ENCODE results near the gene RPS27L.

The RPS27L gene

GRCh38 chr15:63140936-63141335 is 16.3 kb downstream of the RPS27L start:
- no peak for ATAC-seq
- TF ChIP-seq TSHZ2 (CRISPR knock-in tag; IDR thresholded peaks at IDR 0.05) = no peak
- no peak for TF ChIP-seq ZNF565 (CRISPR knock-in tag; conservative IDR thresholded peaks at IDR 0.05; ENCODE audit: low read depth)
- TF ChIP-seq SNAI2 (CRISPR knock-in tag; IDR thresholded peaks at IDR 0.05) = no peak
- no peak for TF ChIP-seq ARNTL (CRISPR knock-in tag; IDR thresholded peaks at IDR 0.05; ENCODE audit: borderline replicate concordance, low read depth)
- no peak for TF ChIP-seq POU6F1 (CRISPR knock-in tag; IDR thresholded peaks at IDR 0.05; ENCODE audit: borderline replicate concordance, low read depth)
- no peak for TF ChIP-seq PPARA (CRISPR knock-in tag; IDR thresholded peaks at IDR 0.05; ENCODE audit: borderline replicate concordance)
- no peak for TF ChIP-seq ZFP30 (CRISPR knock-in tag; IDR thresholded peaks at IDR 0.05)
- no peak for TF ChIP-seq ZNF8 (CRISPR knock-in tag; IDR thresholded peaks at IDR 0.05)
- no peak for TF ChIP-seq ZC3H10 (CRISPR knock-in tag; IDR thresholded peaks at IDR 0.05)
- no peak for TF ChIP-seq PATZ1 (CRISPR knock-in tag; IDR thresholded peaks at IDR 0.05; ENCODE audit: borderline replicate concordance)
- TF ChIP-seq ESRRG (CRISPR knock-in tag; IDR thresholded peaks at IDR 0.05) = no peak
- TF ChIP-seq CSRNP3 (CRISPR knock-in tag; IDR thresholded peaks at IDR 0.05) = no peak
- no peak for TF ChIP-seq ZFP3 (CRISPR knock-in tag; IDR thresholded peaks at IDR 0.05)
- no peak for TF ChIP-seq TCF4 (CRISPR knock-in tag; IDR thresholded peaks at IDR 0.05; ENCODE audit: borderline replicate concordance)
- no peak for TF ChIP-seq ISL1 (CRISPR knock-in tag; IDR thresholded peaks at IDR 0.05)
- TF ChIP-seq TOX (CRISPR knock-in tag; IDR thresholded peaks at IDR 0.05; ENCODE audit: borderline replicate concordance) = no peak

GRCh38 chr15:63136742-63137141 is 20.5 kb downstream of the RPS27L start:
- TF ChIP-seq CREB5 (CRISPR knock-in tag; IDR thresholded peaks at IDR 0.05; ENCODE audit: low read depth) (no peak), OSR1 (CRISPR knock-in tag; IDR thresholded peaks at IDR 0.05) (no peak)
- no peak for ATAC-seq

GRCh38 chr15:63135804-63136203 is 21.5 kb downstream of the RPS27L start:
- ATAC-seq = peak; percentile 69
- TF ChIP-seq ARNTL (CRISPR knock-in tag; IDR thresholded peaks at IDR 0.05; ENCODE audit: borderline replicate concordance, low read depth) (no peak), ISL1 (CRISPR knock-in tag; IDR thresholded peaks at IDR 0.05) (no peak), TCF4 (CRISPR knock-in tag; IDR thresholded peaks at IDR 0.05; ENCODE audit: borderline replicate concordance) (no peak), RARB (CRISPR knock-in tag; IDR thresholded peaks at IDR 0.05) (no peak), CSDC2 (CRISPR knock-in tag; IDR thresholded peaks at IDR 0.05) (no peak), ZFP3 (CRISPR knock-in tag; IDR thresholded peaks at IDR 0.05) (no peak), BACH2 (CRISPR knock-in tag; IDR thresholded peaks at IDR 0.05; ENCODE audit: borderline replicate concordance) (no peak), ZC3H10 (CRISPR knock-in tag; IDR thresholded peaks at IDR 0.05) (no peak), POU6F1 (CRISPR knock-in tag; IDR thresholded peaks at IDR 0.05; ENCODE audit: borderline replicate concordance, low read depth) (no peak), ZFP30 (CRISPR knock-in tag; IDR thresholded peaks at IDR 0.05) (no peak), TOX (CRISPR knock-in tag; IDR thresholded peaks at IDR 0.05; ENCODE audit: borderline replicate concordance) (no peak), ZNF70 (CRISPR knock-in tag; IDR thresholded peaks at IDR 0.05) (no peak)

Measured in SK-N-SH treated with all-trans-retinoic acid at 6 μM for 48 hours (cell line).